Activated T-helper 1 cell treated with anti-CD3 and anti-CD28 coated beads, Interleukin-2, amount 50 U/mL, for 16 hours (primary cell): ENCODE data around the gene FAM8A1.

Source experiments
- DNase-seq, 2 donors: peaks; one replicate each; pipeline ENCODE4 v3.0.0-alpha.2; 2020; ENCODE audit warnings: low read depth in 1 of 2, low spot score in 1 of 2

FAM8A1 gene

GRCh38 chr6:17601386-17601703 lies 1.2 kb downstream of the FAM8A1 start:
- DNase-seq, result no peak

- no peak for DNase-seq
Measured at GRCh38 chr6:17602888-17603287, 2.8 kb downstream of the FAM8A1 start.

- DNase-seq, result no peak
Measured at GRCh38 chr6:17606606-17607005, 6.5 kb downstream of the FAM8A1 start.

DNA sequence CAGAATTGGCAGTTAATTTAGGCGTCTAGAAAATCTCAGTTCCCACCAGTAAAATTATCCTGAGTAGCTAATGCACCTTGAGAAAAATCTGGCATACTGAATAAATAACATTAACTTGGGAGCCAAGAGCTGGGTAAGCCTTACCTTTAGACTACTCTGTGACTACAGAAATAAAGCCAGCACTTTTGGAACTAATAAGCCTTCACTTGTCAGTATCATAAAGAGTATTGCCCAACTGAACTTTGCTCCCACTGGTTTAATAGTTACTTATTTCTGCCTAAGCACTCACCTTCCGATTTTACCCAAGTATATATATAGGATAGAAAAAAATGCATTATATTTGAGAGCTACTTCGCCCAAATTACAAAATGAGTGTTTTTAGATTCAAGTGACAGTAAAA lies 10.7 kb downstream of the FAM8A1 start:
- no peak for DNase-seq

GRCh38 chr6:17612048-17612447 lies 11.9 kb downstream of the FAM8A1 start:
- DNase-seq, result no peak

- no peak for DNase-seq
Measured at GRCh38 chr6:17615794-17616193, 15.7 kb downstream of the FAM8A1 start.

DNA sequence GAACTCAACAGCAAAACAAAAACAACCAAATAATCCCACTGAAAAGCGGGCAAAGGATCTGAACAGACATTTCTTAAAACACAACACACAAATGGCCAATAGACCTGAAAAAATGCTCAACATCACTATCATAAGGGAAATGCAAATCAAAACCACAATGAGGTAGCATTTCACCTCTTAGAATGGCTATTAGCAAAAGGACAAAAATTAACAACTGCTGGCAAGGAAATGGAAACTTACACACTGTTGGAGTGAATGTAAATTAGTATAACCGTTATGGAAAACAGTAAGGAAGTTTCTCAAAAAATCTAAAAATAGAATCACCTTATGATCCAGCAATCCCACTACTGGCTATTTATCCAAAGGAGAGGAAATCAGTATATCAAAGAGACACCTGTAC lies 20.9 kb downstream of the FAM8A1 start:
- no peak for DNase-seq

GRCh38 chr6:17622144-17622543 lies 22.0 kb downstream of the FAM8A1 start:
- no peak for DNase-seq

DNA sequence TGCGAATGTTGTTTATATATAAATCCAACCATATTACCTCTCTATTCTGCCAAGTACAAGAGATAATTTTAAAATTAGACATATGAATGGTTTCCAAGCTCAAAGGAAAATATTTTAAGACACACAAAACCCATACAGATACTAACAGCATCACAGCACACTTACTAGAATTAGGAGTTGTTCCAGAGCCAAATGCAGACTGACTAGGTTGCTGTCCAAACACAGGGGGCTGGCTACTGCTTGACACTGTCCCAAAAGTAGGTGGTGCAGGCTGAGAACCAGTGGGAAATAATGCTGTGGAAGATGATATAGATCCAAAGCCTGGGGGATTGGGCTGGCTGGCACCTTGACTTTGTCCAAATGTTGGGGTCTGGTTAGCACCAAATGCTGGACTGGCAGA lies 24.3 kb downstream of the FAM8A1 start:
- no peak for DNase-seq

GRCh38 chr6:17628873-17629272 lies 28.8 kb downstream of the FAM8A1 start:
- DNase-seq, result no peak

GRCh38 chr6:17629824-17630510 lies 29.9 kb downstream of the FAM8A1 start:
- DNase-seq, result no peak

DNA sequence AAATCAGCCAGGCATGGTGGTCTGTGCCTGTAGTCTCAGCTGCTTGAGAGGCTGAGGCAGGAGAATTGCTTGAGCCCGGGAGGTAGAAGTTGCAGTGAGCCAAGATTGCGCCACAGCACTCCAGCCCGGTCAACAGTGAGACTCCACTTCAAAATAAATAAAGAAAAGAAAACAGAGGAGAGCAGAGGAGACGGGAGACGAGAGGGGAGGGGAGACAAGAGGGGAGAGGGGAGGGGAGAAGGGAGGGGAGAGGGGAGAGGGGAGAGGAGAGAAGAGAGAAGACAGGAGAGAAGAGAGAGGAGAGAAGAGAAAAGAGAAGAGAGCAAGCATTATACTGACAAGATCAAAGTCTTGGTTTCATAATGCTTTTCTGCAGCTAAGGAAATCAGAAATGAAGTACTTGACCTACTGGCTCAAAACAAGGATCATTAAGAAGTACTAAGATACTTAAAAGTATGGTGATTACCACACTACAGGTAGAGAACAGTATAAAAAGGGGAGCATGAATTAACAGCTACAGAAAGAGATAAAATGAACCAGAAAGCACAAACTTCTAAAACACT lies 30.5 kb downstream of the FAM8A1 start:
- no peak for DNase-seq

GRCh38 chr6:17632934-17633333 lies 32.8 kb downstream of the FAM8A1 start:
- no peak for DNase-seq

DNA sequence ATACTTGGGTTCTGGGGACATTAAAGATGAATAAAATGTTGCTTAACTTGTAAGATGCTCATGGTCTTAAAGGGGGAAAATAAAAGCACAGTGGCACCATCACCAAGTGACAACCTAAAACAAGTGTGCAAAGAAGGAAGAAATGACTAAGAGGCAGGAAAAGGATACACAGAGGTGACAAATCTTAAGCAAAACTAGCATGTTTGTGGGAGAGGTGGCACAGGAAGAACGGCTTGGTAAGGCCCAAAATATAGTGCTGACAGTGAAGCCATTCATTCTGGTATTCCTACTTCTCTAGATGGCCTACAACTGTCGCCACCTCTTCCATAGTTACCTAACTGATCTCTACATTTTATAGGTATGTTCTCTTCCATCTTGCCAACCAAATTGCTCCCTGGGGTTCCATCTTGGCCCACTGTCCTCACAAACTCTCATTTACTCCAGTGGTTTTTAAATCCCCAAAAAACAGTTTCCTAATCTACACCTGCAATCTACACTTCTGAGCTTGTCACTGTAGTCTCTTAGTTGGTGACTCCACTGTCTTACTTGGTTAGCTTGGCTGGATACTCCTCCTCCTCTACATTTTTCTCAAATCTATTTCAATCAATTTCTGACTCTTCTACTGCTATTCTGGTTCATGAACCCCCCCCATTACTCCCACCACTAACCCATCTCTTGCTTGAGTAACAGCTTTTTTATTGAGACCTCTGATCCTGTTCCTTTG lies 33.5 kb downstream of the FAM8A1 start:
- DNase-seq, result no peak

DNA sequence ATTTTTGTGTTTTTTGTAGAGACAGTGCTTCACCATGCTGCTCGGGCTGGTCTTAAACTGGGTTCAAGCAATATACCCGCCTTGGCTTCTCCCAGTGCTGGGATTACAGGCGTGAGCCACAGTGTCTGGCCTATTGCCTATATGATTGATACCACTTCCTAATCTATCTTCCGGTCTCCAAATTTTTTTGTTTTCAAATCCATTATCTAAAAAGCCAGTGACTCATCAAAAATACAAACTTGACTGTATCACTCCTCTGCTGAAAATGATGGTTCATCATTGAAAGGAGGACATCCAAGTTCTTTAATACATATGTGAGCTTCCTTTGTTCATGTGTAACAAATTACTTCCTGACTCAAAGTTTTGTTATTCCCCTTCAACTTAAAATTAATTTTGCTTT lies 35.5 kb downstream of the FAM8A1 start:
- DNase-seq, result no peak

GRCh38 chr6:17638212-17638715 lies 38.2 kb downstream of the FAM8A1 start:
- DNase-seq, result no peak

DNA sequence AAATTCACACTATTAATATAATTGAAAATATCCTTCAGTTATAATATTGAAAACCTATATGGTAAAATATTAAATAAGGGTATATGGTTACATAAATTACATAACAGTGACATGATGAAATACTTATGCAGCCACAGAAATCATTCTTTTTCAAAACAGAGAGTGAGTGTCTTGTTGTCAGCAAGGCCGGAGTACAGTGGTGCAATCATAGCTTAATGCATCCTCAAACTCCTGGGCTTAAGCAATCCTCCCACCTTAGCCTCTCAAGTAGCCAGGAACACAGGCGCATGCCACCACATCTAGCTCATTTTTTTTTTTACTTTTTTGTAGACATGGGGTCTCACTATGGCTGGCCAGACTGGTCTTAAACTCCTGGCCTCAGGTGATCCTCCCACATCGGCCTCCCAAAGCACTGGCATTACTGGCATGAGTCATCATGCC lies 40.4 kb downstream of the FAM8A1 start:
- DNase-seq, result no peak

- no peak for DNase-seq
Measured at GRCh38 chr6:17648745-17649144, 48.6 kb downstream of the FAM8A1 start.

GRCh38 chr6:17650656-17651309 lies 50.7 kb downstream of the FAM8A1 start:
- DNase-seq, result no peak

DNA sequence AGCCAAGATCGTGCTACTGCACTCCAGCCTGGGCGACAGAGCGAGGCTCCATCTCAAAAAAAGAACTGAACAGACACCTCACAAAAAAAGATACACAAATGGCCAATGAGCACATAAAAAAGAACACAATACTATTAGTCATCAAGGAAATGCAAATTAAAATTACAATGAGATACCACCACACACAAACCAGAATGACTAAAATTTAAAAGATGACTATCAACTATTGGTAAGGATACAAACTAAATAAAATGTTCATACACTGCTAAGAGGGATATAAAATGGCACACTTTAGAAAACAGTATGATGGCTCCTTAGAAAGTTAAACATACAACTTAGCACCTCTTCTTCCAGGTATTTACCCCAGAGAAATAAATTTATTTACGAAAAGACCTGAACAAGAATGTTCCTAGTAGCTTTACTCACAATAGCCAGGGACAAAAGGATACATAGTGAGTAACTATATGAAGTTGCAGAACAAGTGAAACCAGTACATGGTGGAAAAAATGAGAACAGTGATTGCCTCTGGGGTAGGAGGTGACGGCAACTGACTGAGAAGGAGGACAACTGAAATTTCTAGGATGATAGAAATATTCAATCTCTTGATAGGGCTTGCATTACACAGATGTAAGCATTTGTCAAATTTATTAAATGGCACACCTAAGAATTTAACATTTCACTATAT lies 53.2 kb downstream of the FAM8A1 start:
- DNase-seq, result no peak

DNA sequence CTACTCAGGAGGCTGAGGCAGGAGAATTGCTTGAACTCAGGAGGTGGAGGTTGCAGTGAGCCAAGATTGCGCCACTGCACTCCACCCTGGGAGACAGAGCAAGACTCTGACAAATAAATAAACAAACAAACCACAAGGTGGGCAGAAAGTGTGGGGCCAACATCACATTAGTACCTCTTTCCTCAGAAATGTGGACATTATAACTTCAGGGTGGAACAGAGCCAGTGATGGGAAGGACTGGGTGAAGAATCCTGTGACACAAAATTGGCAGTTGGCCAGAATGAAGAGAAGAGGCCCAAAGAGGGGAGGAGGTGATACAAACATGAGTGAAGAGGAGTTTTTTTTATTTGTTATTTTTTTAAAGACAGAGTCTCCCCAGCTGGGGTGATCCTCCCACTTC lies 56.0 kb downstream of the FAM8A1 start:
- no peak for DNase-seq
